Progenitor cell of endocrine pancreas (in vitro differentiated cells): ENCODE data around the gene ZNF775. TPM values are rescaled to one million over a fixed set of nuclear protein-coding genes. Genes with fewer than 3 reads are reported as not detected.
A peak's percentile ranks its signal among the peaks of the same experiment; 100 is the strongest.

Experiments
- DNase-seq: peaks from one replicate; pipeline ENCODE4 v3.0.0; 2021; ENCODE audit warnings: low spot score; ENCODE audit not compliant: unreplicated experiment
- H3K27ac Mint-ChIP-seq: 2 replicates; pipeline ENCODE4 v1.8.0; 2021; ENCODE audit warnings: mild to moderate bottlenecking, moderate library complexity, mixed read lengths
- H3K27me3 Mint-ChIP-seq: 2 replicates; pipeline ENCODE4 v1.8.0; 2021; ENCODE audit warnings: mixed read lengths
- H3K36me3 Mint-ChIP-seq: 2 replicates; pipeline ENCODE4 v1.8.0; 2022; ENCODE audit warnings: mixed read lengths; ENCODE audit not compliant: insufficient read depth
- H3K4me1 Mint-ChIP-seq: 2 replicates; pipeline ENCODE4 v1.8.0; 2021; ENCODE audit warnings: low read depth, mixed read lengths
- H3K4me3 Mint-ChIP-seq: 2 replicates; pipeline ENCODE4 v1.8.0; 2021; ENCODE audit warnings: low read depth, mild to moderate bottlenecking, moderate library complexity, mixed read lengths
- H3K9me3 Mint-ChIP-seq: 2 replicates; pipeline ENCODE4 v1.8.0; 2021; ENCODE audit warnings: low read depth, mixed read lengths
- CTCF ChIP-seq: fragments of 200-600 bp; sonication (generic); IDR thresholded peaks from one replicate; pipeline ENCODE4 v1.5.0; 2021; ENCODE audit warnings: antibody characterized with exemption, mild to moderate bottlenecking; ENCODE audit not compliant: unreplicated experiment
- total RNA-seq: library from RNA; stranded (reverse); gene quantifications from 2 replicates; pipeline ENCODE4 v1.2.1, GENCODE V29; 2021

ZNF775 gene
- total RNA-seq, 1 donor from 2014 or later, result 10.8 TPM

- Mint-ChIP-seq H3K27me3 (no peaks in the 10 kb centered on the region), H3K36me3 (peaks cover 9% of the 10 kb centered on the region), H3K4me1 (peaks cover 34% of the 10 kb centered on the region), H3K9me3 (no peaks in the 10 kb centered on the region), H3K27ac (peak overlapping the region; percentile 49), H3K4me3 (no peak overlapping the region)
- no peak for TF ChIP-seq CTCF
- DNase-seq, result no peak
These were observed 21.1 kb downstream of the ZNF775 start for GRCh38 chr7:150400008-150400787.

- H3K4me1 Mint-ChIP-seq, result peaks cover 37% of the 10 kb centered on the region
- H3K27ac Mint-ChIP-seq, result no peak overlapping the region
- no peaks in the 10 kb centered on the region for H3K27me3 Mint-ChIP-seq
- no peak for TF ChIP-seq CTCF
- no peaks in the 10 kb centered on the region for H3K9me3 Mint-ChIP-seq
- peaks cover 9% of the 10 kb centered on the region for H3K36me3 Mint-ChIP-seq
- H3K4me3 Mint-ChIP-seq, result no peak overlapping the region
- DNase-seq, result no peak
These were observed 21.8 kb downstream of the ZNF775 start for GRCh38 chr7:150400788-150401423.

- no peak for TF ChIP-seq CTCF
- no peak for DNase-seq
- Mint-ChIP-seq H3K9me3 (no peaks in the 10 kb centered on the region), H3K4me3 (no peak overlapping the region), H3K27me3 (no peaks in the 10 kb centered on the region), H3K4me1 (peaks cover 42% of the 10 kb centered on the region), H3K36me3 (peaks cover 6% of the 10 kb centered on the region), H3K27ac (no peak overlapping the region)
These were observed 22.3 kb downstream of the ZNF775 start for GRCh38 chr7:150401424-150401790.

- Mint-ChIP-seq H3K36me3 (peaks cover 7% of the 10 kb centered on the region), H3K27me3 (no peaks in the 10 kb centered on the region), H3K4me1 (peaks cover 48% of the 10 kb centered on the region), H3K9me3 (no peaks in the 10 kb centered on the region), H3K27ac (peak overlapping the region; percentile 11), H3K4me3 (peak overlapping the region; percentile 27)
- DNase-seq, result no peak
- no peak for TF ChIP-seq CTCF
These were observed 22.9 kb downstream of the ZNF775 start for GRCh38 chr7:150401861-150402631.

- peaks cover 50% of the 10 kb centered on the region for H3K4me1 Mint-ChIP-seq
- H3K4me3 Mint-ChIP-seq, result peak overlapping the region; percentile 27
- H3K36me3 Mint-ChIP-seq, result peaks cover 8% of the 10 kb centered on the region
- H3K9me3 Mint-ChIP-seq, result no peaks in the 10 kb centered on the region
- no peak for DNase-seq
- H3K27ac Mint-ChIP-seq, result peak overlapping the region; percentile 11
- H3K27me3 Mint-ChIP-seq, result no peaks in the 10 kb centered on the region
- no peak for TF ChIP-seq CTCF
These were observed 23.7 kb downstream of the ZNF775 start for GRCh38 chr7:150402671-150403321.
